Measurements from ENCODE around the gene BCL11B.

The BCL11B gene

DNA sequence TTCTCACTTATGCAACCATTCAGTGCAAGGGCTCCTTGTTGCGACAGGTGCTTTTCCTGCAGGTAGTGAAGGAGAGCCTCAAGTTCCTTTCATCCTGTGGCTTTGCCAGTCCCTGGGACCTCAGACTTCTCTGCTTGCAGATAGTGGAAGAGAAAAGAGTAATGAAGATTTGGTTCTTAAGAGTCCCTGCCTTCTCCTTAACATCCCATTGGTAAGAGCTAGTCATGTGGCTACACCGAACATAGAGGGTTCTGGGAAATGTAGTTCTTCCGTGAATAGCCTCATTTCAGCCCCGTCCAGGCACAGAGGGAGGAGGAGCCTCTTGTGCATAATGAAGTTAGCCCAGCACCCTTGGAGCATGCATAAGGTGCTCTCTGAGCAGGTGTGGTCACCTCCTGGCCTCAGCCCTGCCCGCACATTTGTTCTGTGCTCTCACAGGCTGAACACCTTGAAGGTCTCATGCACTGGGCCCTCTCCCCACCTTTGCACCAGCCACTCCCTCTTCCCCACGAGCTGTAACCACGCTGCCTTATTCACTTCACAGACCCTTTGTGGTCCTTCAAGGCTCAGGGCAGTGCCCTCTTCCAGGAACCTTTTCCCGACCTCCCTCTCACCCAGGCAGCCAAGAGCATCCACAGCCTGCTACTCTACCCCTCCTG, 134.0 kb downstream of the BCL11B start:
- TF ChIP-seq, protein P1, sequence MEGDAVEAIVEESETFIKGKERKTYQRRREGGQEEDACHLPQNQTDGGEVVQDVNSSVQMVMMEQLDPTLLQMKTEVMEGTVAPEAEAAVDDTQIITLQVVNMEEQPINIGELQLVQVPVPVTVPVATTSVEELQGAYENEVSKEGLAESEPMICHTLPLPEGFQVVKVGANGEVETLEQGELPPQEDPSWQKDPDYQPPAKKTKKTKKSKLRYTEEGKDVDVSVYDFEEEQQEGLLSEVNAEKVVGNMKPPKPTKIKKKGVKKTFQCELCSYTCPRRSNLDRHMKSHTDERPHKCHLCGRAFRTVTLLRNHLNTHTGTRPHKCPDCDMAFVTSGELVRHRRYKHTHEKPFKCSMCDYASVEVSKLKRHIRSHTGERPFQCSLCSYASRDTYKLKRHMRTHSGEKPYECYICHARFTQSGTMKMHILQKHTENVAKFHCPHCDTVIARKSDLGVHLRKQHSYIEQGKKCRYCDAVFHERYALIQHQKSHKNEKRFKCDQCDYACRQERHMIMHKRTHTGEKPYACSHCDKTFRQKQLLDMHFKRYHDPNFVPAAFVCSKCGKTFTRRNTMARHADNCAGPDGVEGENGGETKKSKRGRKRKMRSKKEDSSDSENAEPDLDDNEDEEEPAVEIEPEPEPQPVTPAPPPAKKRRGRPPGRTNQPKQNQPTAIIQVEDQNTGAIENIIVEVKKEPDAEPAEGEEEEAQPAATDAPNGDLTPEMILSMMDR (IDR thresholded peaks at IDR 0.05) = no peak

GRCh38 chr14:99137001-99137700, 134.8 kb downstream of the BCL11B start:
- TF ChIP-seq, protein P1 (IDR thresholded peaks at IDR 0.05) = no peak

DNA sequence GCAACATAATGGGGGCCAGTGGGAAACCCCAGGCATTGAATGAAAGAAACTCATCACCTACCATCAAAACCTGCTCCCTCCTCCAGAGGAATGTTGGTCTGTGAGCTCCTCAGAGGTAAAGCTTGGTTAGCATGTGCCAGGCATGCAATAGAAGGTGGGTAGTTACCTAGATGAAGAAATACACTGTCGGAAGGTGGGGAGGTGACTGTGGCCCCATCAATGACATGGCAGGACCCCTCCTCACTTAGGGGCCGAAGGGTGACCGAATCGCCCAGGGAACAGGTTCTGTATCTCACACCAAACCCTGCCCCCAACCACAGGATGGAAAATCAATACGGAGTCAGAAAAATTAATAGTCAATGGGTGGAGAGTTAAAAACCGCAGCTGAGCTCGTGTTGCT, 135.6 kb downstream of the BCL11B start:
- TF ChIP-seq, protein P1 (IDR thresholded peaks at IDR 0.05) = no peak

DNA sequence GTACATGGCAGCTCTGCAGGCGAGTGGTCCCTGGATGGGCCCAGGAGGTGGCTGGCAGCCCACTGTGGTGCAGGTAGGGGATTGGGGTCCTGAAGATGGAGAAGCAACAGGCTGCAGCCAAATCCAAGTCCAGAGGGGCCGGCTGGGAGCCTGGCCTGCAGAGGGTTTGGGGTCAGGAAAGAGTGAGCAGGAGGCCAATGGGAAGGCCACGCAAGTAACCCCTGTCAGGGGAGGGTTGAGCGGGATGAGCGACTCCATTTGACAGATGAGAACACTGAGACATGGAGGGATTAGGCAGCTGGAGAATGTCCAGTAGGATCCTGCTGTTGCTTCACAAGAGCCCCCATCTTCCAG, 136.0 kb downstream of the BCL11B start:
- TF ChIP-seq, protein P1 (IDR thresholded peaks at IDR 0.05) = no peak

DNA sequence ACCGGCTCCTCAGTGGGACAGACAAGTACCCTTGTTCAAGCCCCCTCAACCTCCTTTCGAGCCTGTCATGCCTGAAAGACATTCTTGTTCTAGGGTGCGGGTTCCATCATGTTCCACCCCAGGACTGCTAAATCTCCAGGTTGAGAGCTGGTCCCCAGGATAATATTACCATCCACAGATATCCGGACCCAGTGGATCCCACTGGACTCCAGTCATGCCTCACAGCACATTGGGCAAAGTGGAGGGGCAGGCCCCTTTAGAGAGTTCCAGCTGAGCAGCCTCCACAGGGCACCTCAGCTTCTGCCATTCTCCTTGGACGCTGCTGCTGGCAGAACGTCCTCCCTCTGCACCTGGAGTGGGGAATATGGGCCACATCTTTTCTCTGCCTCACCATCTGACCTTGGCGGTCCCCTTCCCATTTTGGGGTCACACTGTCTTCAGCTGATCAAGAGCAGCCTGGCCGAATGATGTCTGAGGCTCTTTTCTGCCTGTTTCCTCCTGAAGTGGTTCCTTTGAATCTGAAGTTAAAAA, 137.4 kb downstream of the BCL11B start:
- TF ChIP-seq, protein P1 (IDR thresholded peaks at IDR 0.05) = no peak

DNA sequence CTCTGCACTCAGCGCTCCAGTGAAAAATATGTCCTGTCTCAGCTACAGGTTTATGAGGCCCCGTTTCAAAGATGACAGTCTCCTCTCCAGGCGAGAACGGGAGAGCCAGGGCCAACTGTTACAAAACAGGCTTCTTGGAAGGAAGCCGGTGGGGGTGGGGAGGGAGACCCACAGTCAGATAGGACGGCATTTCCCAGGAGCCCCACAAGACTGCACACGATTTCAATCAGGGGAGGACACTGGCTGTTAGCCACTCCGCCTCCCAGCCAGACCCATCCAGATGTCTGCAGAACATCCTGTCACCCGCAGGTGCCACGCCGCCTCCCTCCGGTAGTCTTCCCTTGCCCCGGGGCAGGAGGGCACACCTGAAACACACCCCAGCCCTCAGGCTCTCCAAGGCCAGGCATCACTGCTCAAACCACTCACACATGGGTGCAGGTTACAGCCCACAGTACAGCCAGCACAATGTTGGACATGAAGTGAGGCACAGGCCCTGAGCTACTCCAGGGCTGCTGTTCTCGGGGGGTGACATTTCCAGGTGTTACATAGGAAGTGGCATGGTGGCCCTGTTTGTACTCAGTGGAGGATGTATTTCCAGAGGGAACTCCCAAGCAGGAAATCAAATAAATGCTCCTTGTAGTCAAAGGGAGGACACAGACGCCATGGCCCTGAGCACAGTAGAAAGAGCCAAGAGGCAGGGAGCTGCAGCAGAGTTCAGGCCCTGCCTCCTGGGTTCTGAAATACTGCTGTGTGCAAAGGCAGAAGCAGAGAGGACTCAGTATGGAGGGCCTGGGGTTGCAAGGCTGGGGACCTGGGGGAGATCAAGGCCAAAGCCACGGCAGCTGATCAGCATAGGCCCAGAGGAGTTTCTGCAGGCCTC, 138.1 kb downstream of the BCL11B start:
- TF ChIP-seq, protein P1 (IDR thresholded peaks at IDR 0.05) = no peak

DNA sequence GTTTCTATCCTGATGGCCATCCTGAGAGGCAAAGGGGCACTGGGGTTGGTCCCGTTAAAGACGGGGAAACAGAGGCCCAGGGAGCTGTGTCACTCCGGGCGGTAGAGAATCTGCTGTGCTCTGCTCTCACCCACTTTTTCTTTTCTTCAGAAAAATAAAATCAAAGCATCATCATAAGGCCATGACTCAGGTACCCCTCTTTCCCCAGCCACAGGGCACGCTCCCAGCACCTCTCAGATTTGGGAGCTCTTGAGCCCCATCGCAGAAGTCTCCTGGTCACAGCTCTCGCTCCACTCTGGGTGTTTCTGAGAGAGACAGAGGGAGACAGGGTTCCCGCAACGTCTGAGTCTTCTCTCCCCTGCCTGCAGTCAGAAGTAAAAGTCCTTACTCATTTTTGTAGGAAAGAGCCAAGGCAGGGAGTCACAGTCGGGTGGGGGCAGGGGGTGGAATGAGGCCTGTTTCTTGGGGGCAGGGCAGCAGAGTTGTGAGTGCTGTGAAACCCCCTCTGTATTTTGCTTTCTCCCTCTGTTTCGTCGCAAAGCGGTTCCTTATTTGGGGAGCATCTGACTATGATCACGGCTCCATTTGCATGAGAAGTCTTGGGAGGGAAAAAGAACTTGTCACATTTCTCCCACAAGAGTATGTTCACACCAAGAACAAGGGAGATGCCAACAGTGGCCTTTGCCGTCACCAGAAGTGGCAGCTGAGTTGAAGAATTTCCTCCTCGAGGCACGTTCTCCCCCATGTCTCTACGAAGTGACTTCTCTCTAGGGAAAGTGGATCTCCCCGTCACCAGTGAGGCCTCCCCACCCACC, 139.0 kb downstream of the BCL11B start:
- TF ChIP-seq, protein P1 (IDR thresholded peaks at IDR 0.05) = no peak

All from LNCAP (cell line).